ENCODE results near the gene LINGO4.

DNA sequence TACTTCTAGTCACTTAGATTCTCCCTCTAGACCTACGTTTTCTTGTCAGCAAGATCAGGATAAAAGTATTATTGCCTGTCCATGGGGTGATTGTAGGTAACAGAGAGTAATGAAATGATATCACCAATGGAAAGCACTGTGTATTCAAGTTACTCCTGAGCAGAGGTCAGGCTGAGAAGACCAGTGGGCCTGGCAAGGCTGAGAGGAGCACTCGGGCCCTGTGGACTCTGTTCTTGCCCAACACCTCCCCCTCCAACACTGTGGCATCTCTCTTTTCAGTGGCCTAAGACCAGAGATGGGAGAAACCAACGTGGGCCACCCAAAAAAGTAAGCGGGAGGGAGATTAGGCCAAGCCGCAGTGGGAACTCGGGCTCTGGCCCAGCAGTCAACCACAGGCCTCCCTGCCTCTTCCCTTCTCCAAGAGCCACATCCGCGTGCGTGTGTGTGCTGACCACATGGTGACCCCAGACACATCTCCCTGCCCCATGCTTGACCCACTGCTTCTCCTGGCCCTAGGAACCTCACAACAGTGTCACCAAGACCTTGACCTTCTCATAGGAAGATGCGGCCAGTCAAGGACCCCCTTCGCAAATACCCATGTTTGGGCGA lies 14.1 kb upstream of the LINGO4 start:
- TF ChIP-seq CTCF (IDR thresholded peaks at IDR 0.05): no peak
- TF ChIP-seq POLR2AphosphoS5 (IDR thresholded peaks at IDR 0.05): no peak
- TF ChIP-seq POLR2A (IDR thresholded peaks at IDR 0.05): no peak
